HG03196 (cell line): ENCODE measurements around the gene EHBP1L1.

Experiments
- ATAC-seq: cut with Tn5 transposase; IDR thresholded peaks from one replicate; pipeline ENCODE4 v1.9.1; 2021; ENCODE audit not compliant: unreplicated experiment

The EHBP1L1 gene

GRCh38 chr11:65575568-65576231, at the start of gene EHBP1L1:
Gene EHBP1L1 (plus strand): TSS chr11:65576053. CDS start chr11:65576303, 250 bp downstream.
- no peak for ATAC-seq

DNA sequence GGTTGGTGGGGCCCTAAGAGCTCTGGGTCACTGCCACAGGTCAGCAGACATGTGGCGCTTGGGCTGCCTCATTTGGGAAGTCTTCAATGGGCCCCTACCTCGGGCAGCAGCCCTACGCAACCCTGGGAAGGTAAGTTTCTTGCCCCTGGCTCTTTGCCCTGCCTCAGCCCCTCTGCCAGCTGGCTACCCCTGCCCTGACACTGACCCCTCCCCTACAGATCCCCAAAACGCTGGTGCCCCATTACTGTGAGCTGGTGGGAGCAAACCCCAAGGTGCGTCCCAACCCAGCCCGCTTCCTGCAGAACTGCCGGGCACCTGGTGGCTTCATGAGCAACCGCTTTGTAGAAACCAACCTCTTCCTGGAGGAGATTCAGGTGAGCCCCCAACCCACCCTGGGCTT, 49.1 kb upstream of the EHBP1L1 start:
- no peak for ATAC-seq

- ATAC-seq, result no peak
Observed at GRCh38 chr11:65528819-65529350, 47.0 kb upstream of the EHBP1L1 start.

DNA sequence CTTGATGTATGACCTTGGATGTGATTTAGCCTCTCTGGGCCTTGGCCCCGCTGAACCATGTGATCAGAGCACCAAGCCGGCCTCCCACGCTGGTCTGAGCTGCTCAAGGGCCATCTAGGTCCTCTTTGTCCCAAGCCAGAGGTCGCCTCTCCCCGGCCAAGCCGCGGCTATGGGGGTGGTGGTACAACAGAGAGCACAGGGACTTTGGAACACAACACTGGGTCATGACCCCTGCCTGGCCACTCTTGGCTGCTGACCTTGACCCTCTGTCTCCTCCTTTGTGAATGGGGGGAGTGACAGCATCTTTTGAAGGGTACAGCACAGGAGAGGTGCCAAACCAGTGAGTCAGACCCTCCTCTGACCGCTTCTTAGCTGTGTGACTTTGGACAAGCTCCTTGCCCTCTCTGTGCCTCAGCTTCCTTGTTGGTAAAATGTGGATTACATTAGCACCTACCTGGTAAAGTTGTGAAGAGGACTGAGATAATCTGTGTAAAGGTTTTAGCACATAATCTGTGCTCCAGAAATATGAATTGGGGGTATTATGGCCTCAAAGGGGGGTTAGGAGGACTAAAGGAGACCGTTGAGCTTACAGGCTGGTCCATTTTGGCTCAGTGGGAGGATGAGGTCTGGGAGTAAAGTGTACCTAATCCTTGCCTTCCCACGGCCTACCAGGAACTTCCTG, 46.2 kb upstream of the EHBP1L1 start:
- no peak for ATAC-seq

DNA sequence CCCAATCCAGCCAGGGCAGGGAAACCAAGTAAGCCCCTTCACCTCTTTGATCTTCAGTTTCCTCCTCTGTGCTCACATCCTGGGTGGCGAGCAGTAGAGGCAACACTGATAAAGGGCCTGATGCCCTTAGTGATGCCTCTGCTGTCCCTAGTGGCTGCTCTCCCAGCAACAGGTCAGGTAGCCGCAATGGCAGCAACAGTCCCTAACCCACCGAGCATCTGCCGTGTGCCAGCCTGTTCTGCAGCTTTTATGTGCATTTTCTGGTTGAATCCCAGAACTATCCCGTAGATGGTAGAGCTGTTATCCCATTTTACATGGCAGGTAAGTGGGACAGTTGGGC, 45.7 kb upstream of the EHBP1L1 start:
- ATAC-seq, result no peak

GRCh38 chr11:65532388-65533064, 43.3 kb upstream of the EHBP1L1 start:
- ATAC-seq, result no peak

- ATAC-seq, result no peak
Observed at GRCh38 chr11:65535102-65535501, 40.8 kb upstream of the EHBP1L1 start.

DNA sequence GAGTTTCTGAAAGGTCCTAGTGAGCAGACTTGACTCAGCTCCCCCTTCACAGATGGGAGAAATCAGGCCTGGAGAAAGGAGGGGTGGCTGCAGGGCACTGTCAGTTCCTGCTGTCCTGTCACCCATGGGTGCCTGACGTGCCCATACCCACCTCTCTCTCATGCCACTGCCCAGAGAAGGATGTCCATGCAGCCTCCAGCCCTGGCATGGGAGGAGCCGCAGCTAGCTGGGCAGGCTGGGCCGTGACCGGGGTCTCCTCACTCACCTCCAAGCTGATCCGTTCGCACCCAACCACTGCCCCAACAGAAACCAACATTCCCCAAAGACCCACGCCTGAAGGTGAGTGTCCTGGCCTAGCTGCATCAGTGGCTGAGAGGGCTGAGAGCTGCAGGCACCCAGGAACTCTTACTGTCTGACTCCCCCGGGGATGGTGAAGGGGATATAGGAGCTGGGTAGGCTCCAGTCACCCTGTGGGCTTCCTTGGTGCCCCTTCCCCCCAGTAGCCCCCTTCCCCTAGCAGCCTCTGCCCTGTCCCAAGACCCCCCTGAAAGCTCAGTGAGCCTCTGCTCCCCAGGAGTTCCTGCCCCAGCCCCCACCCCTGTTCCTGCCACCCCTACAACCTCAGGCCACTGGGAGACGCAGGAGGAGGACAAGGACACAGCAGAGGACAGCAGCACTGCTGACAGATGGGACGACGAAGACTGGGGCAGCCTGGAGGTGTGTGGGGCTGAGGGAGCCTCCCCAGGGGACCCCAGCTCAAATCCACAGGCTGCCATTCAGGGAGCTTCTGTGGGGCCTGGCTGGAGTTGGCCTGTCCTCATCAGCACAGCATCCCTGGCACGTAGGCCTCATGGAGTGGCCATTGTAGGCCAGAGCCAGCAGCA, 39.2 kb upstream of the EHBP1L1 start:
- no peak for ATAC-seq

DNA sequence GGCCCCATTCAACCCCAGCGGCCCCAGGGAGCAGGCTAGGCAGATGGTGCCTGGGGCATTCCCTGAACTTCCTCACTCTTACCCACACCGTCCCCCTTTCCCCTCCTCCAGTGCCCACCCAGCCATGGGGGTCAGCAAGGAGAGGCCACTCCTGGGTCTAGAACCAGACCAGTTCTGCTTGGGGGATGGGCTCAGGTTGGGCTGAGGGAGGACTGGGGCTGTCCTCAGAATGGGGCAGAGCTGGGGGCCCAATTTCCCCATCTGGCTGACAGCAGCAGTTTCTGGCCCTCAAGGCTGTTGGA, 38.6 kb upstream of the EHBP1L1 start:
- ATAC-seq, result no peak

- no peak for ATAC-seq
Observed at GRCh38 chr11:65537620-65538231, 38.1 kb upstream of the EHBP1L1 start.

DNA sequence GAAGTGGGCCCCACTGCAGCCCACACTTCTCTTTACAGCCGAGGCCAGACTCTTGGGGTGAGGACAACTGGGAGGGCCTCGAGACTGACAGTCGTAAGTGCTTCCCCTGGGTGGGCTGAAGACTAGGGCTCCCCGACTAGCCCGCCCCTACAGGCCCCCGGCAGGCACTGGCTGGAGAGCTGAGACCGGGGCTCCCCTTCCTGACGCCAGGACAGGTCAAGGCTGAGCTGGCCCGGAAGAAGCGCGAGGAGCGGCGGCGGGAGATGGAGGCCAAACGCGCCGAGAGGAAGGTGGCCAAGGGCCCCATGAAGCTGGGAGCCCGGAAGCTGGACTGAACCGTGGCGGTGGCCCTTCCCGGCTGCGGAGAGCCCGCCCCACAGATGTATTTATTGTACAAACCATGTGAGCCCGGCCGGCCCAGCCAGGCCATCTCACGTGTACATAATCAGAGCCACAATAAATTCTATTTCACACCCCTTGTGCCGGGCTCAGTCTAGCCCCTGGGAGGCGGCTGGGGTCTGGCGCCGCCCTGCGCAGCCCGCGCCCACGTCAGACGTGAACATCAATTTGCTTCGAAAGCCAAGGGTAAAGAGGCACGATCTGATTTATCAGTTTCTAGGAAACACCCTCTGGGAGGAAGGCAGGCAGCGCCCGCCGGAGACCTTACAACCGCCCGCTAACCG, 37.5 kb upstream of the EHBP1L1 start:
- ATAC-seq, result no peak

DNA sequence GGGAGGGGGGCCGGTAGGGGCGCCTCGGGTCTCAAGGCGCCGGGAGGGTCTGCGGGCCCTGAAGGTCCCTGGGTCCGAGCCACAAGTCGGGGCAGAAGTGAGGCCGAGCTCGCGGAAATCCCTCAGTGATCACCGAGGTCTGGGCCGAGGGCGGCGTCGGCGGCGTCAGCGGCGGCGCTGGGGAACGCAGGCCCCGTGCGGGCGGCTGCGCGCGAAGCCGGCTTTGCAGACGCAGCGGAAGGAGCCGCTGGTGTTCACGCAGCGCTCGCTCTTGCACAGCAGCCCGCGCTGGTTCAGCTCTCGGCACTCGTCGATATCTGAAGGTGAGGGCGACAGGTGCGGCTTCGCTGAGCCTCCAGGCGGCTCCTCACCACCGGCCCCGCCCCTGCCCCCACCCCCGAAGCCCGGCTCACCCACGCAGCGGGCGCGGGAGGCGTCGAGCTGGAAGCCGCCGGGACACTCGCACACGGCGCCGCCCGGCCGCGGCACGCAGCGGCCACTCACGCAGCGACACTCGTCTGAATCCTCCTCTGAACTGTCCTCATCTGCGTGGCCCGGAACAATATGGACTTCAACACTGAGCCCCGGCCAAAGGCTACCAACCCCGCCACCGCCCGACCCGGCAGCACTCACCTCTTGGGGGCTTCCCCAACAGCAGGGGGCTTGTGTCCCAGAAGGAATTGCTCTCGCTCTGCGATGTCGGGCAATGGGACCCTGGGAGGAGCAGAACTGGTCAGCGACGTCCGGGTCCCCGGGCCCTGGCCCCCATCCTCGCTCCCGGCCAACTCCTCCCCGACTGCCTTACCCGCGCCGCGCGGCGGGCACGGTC, 36.7 kb upstream of the EHBP1L1 start:
- no peak for ATAC-seq

DNA sequence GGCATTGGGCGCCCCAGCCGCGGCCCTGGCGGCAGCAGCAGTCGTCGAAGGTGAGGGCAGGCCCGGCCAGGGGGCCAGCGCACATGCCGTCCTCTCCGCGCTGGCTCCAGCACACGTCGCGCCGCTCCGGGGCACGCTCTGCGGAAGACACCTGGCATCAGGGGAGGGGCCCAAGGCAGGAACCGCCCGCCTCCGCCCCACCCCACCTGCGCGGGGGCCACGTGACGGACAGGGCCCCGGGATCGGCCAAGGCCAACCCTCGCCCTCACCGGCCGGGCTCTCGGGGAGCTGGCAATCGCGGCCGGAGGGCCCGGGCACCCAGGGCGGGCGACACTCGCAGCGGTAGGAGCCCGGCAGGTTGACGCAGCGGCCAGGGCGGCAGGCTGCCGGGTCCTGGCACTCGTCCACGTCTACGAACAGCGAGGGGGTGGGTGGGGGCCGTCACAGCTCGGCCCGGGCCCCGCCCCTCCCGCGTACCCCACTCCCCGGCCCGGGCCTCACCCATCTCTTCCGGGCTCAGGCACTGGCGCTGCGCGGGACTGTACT, 36.0 kb upstream of the EHBP1L1 start:
- ATAC-seq, result peak; percentile 33

DNA sequence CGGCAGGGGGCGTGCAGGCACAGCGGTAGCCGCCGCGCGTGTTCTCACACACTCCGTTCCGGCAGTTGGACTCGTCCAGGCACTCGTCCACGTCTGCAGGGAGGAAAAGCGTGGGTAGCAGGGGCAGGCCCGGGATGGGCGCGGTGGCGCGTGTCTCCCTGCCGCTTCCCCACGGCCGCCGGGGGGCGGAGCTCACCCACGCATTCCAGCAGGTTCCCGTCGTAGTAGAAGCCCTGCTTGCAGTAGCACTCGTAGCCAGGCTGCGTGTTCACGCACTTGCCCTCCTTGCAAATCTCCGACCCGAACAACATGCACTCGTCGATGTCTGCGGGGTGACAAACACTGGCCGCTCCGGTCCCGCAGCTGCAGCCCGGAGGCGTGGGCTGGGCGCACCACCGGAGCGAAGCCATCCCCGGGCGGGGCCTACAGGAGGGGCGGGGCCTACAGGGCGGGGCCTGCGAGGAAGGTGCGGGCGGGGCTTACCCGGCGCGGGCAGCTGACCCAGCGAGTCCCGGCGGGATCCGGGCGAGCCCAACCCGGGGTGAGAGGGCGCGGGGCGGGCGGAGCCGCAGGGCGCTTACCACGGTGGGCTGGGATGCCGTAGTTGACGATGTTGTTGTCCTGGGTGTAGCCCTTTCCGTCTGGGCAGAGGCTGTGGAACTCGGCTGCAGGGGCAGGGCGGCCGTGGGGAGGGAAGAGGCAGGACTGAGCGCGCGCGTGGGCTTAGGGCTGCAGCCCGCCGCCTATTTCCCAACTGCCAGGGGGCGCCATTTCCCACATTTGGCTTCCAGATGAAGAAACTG, 35.4 kb upstream of the EHBP1L1 start:
- ATAC-seq, result peak; percentile 60

GRCh38 chr11:65541093-65541982, 34.5 kb upstream of the EHBP1L1 start:
- ATAC-seq, result no peak

GRCh38 chr11:65542738-65543390, 33.0 kb upstream of the EHBP1L1 start:
- ATAC-seq, result no peak

- no peak for ATAC-seq
Observed at GRCh38 chr11:65545853-65546216, 30.0 kb upstream of the EHBP1L1 start.
